Activated naive CD4-positive, alpha-beta T cell treated with anti-CD3 and anti-CD28 coated beads for 36 hours (primary cell): ENCODE data around the gene TFB1M. TPM values are rescaled to one million over a fixed set of nuclear protein-coding genes. Genes with fewer than 3 reads are reported as not detected.
"Not testable (repeated sequence)": the region's sequence is repeated elsewhere in the genome, so short reads cannot be mapped to it uniquely, and the experiment has no call there.

Experiments used
- CTCF ChIA-PET: fragments of 350-600 bp; sonication (Branson Sonifier 250); formaldehyde crosslinking; loops from one replicate; lab custom pipeline; 2021; ENCODE audit warnings: antibody characterized with exemption; lab: Charles Lee
- DNase-seq: peaks from one replicate; pipeline ENCODE4 v3.0.0-alpha.2; 2020
- H3K27ac Mint-ChIP-seq: one replicate; pipeline ENCODE4 v1.8.0; 2021; ENCODE audit warnings: mild to moderate bottlenecking, mixed read lengths
- H3K27me3 Mint-ChIP-seq: one replicate; pipeline ENCODE4 v1.8.0; 2021; ENCODE audit warnings: low read depth, mixed read lengths
- H3K36me3 Mint-ChIP-seq: one replicate; pipeline ENCODE4 v1.8.0; 2021; ENCODE audit warnings: low read depth, mixed read lengths
- H3K4me1 Mint-ChIP-seq: one replicate; pipeline ENCODE4 v1.8.0; 2021; ENCODE audit warnings: low read depth, mixed read lengths
- H3K4me3 Mint-ChIP-seq: one replicate; pipeline ENCODE4 v1.8.0; 2021; ENCODE audit warnings: mild to moderate bottlenecking, moderate library complexity, mixed read lengths
- H3K9me3 Mint-ChIP-seq: one replicate; pipeline ENCODE4 v1.8.0; 2021; ENCODE audit warnings: mixed read lengths
- intact Hi-C: fragments of 100-400 bp; cut with micrococcal nuclease; formaldehyde crosslinking; loops from one replicate; pipeline ENCODE4 v1.15.1; 2023
- total RNA-seq, 2 experiments: library from RNA; stranded (reverse); gene quantifications; one replicate each; pipeline ENCODE4 v1.2.3, GENCODE V29; 2021

TFB1M gene
- total RNA-seq, 2 experiments from 2014 or later: 38.7 to 45.3 TPM

GRCh38 chr6:155315516-155315871, 1.2 kb upstream of the TFB1M start:
- intact Hi-C loops: loop anchor here (2.0 to 10.0 kb wide), 5 partner anchors 447 to 1705 kb away; no protein-coding TSS in a partner anchor
- Mint-ChIP-seq H3K36me3 (peaks cover 16% of the 10 kb centered on the region), H3K4me3 (peak overlapping the region; percentile 97)

GRCh38 chr6:155314773-155315515, 660 bp upstream of the TFB1M start:
- intact Hi-C loops: loop anchor here (1.0 to 10.0 kb wide), 16 partner anchors 91 to 1706 kb away; no protein-coding TSS in a partner anchor
- no peaks in the 10 kb centered on the region for H3K9me3 Mint-ChIP-seq
- peak overlapping the region; percentile 93 for H3K27ac Mint-ChIP-seq
- H3K36me3 Mint-ChIP-seq: peaks cover 19% of the 10 kb centered on the region
- no peaks in the 10 kb centered on the region for H3K27me3 Mint-ChIP-seq
- peak; percentile 75 for DNase-seq
- CTCF ChIA-PET: interaction anchor here (0.5 to 3.5 kb wide), 13 partner anchors 11 to 639 kb away, joined by 4 to 47 read pairs (median 5); no protein-coding TSS in a partner anchor
- H3K4me3 Mint-ChIP-seq: peak overlapping the region; percentile 97
- peaks cover 31% of the 10 kb centered on the region for H3K4me1 Mint-ChIP-seq

More at GRCh38 chr6:155315516-155315871, 1.2 kb upstream of the TFB1M start:
- no peak for DNase-seq
- no peaks in the 10 kb centered on the region for H3K27me3 Mint-ChIP-seq
- CTCF ChIA-PET: interaction anchor here (0.6 to 3.5 kb wide), 15 partner anchors 11 to 640 kb away, joined by 3 to 47 read pairs (median 5); no protein-coding TSS in a partner anchor
- H3K9me3 Mint-ChIP-seq: no peaks in the 10 kb centered on the region
- peak overlapping the region; percentile 93 for H3K27ac Mint-ChIP-seq
- peaks cover 28% of the 10 kb centered on the region for H3K4me1 Mint-ChIP-seq

DNA sequence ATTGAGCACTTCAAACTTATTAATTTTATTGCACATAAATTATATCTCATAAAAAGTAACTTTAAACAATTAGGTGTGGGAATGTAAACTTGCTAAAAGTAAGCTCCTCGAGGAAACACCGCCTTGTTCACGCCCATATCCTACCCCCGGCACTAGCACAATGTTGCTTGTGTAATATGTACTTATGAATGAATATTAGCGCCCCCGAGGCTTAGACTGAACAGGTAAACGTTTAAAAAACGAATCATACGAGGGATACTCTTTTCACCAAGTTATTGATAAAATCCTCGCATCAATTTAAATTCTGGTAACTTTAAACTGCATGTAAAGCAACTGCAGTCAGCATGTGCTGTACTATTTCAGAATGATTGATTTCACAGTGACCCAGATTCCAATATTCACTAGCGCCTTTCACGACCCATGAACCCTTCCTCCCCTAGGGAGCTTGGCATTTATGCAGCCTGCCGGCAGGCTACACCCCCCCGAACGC, 637 bp downstream of the TFB1M start:
- H3K27me3 Mint-ChIP-seq: no peaks in the 10 kb centered on the region
- CTCF ChIA-PET: interaction anchor here (0.6 to 0.8 kb wide), 3 partner anchors 21 to 1060 kb away, joined by 3 to 4 read pairs (median 4); no protein-coding TSS in a partner anchor
- peak overlapping the region; percentile 93 for H3K27ac Mint-ChIP-seq
- H3K4me3 Mint-ChIP-seq: peak overlapping the region; percentile 97
- H3K36me3 Mint-ChIP-seq: peaks cover 23% of the 10 kb centered on the region
- peaks cover 32% of the 10 kb centered on the region for H3K4me1 Mint-ChIP-seq
- intact Hi-C loops: loop anchor here (1.0 to 10.0 kb wide), 16 partner anchors 89 to 1707 kb away; no protein-coding TSS in a partner anchor
- peak; percentile 19 for DNase-seq
- no peaks in the 10 kb centered on the region for H3K9me3 Mint-ChIP-seq

- not testable (repeated sequence) for H3K9me3 Mint-ChIP-seq, DNase-seq, H3K27me3 Mint-ChIP-seq
- Mint-ChIP-seq H3K36me3 (peaks cover 28% of the 10 kb centered on the region), H3K27ac (peak overlapping the region; percentile 93), H3K4me1 (peaks cover 36% of the 10 kb centered on the region), H3K4me3 (peak overlapping the region; percentile 97)
- intact Hi-C loops: loop anchor here (5.0 to 10.0 kb wide), 3 partner anchors 706 to 1472 kb away; no protein-coding TSS in a partner anchor
- CTCF ChIA-PET: interaction anchor here (0.7 to 0.8 kb wide), 2 partner anchors 8 to 385 kb away, joined by 3 to 4 read pairs; no protein-coding TSS in a partner anchor
These were observed 1.3 kb downstream of the TFB1M start for GRCh38 chr6:155312950-155313349.

GRCh38 chr6:155311583-155311982, 2.7 kb downstream of the TFB1M start:
- Mint-ChIP-seq H3K27ac (no peak overlapping the region), H3K9me3 (no peaks in the 10 kb centered on the region), H3K36me3 (peaks cover 36% of the 10 kb centered on the region), H3K4me3 (no peak overlapping the region), H3K4me1 (peaks cover 38% of the 10 kb centered on the region), H3K27me3 (no peaks in the 10 kb centered on the region)
- CTCF ChIA-PET: interaction anchor here (1.1 kb wide), 1 partner anchor 134 kb away, joined by 3 read pairs; no protein-coding TSS in a partner anchor
- intact Hi-C loops: loop anchor here (5.0 to 10.0 kb wide), 3 partner anchors 704 to 1473 kb away; no protein-coding TSS in a partner anchor
- no peak for DNase-seq

DNA sequence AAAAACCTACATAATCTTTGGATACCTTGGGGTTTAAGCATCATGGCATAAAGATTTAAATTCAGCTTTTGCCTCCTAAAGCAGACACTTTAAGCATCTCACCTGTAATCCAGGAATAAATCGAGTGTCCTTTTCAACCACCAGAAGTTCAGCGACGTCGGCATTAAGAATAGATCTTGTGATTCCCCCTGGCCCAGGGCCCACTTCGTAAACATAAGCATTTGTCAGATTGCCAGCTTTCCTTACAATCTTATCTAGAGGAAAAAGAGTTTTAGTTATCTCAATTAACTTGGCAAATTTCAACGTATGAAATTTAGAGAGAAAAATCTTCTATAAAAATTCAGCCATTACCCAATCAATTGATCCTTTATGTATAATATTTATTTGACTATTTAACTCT, 3.2 kb downstream of the TFB1M start:
- Mint-ChIP-seq H3K4me3 (no peak overlapping the region), H3K36me3 (peaks cover 40% of the 10 kb centered on the region), H3K9me3 (no peaks in the 10 kb centered on the region), H3K27ac (no peak overlapping the region), H3K4me1 (peaks cover 38% of the 10 kb centered on the region), H3K27me3 (no peaks in the 10 kb centered on the region)
- no peak for DNase-seq
- CTCF ChIA-PET: interaction anchor here (1.1 kb wide), 1 partner anchor 133 kb away, joined by 3 read pairs; no protein-coding TSS in a partner anchor
- intact Hi-C loops: loop anchor here (5.0 to 10.0 kb wide), 3 partner anchors 704 to 1474 kb away; no protein-coding TSS in a partner anchor

DNA sequence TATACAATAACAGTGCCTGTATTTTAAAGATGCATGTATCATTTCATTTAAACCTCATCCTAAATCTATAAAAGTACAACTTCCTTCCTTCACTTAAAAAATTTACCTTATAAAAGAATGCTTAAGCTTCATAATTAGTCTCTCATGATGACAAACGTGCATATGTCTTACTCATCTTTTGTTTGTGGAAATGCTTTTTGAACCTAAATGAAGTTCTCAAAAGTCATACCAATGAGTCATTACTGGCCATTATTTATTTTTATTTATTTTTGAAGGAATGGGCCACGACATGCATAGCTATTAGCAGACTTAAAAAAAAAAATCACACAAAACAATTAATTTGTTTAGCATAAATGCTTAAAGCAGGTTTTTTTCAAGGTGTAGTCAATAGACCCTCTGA, 3.7 kb downstream of the TFB1M start:
- intact Hi-C loops: loop anchor here (5.0 to 10.0 kb wide), 3 partner anchors 703 to 1474 kb away; no protein-coding TSS in a partner anchor
- Mint-ChIP-seq H3K36me3 (peaks cover 40% of the 10 kb centered on the region), H3K4me1 (peaks cover 38% of the 10 kb centered on the region), H3K9me3 (no peaks in the 10 kb centered on the region), H3K27ac (peak overlapping the region; percentile 13), H3K27me3 (no peaks in the 10 kb centered on the region), H3K4me3 (no peak overlapping the region)
- no peak for DNase-seq
- CTCF ChIA-PET: interaction anchor here (0.6 to 1.1 kb wide), 3 partner anchors 9 to 694 kb away, joined by 3 read pairs; no protein-coding TSS in a partner anchor

GRCh38 chr6:155309150-155309549, 5.1 kb downstream of the TFB1M start:
- Mint-ChIP-seq H3K36me3 (peaks cover 47% of the 10 kb centered on the region), H3K4me3 (no peak overlapping the region), H3K4me1 (peaks cover 38% of the 10 kb centered on the region), H3K27ac (no peak overlapping the region), H3K27me3 (no peaks in the 10 kb centered on the region), H3K9me3 (no peaks in the 10 kb centered on the region)
- no peak for DNase-seq
- intact Hi-C loops: no loop called here
- CTCF ChIA-PET: no interaction called here

- H3K27me3 Mint-ChIP-seq: no peaks in the 10 kb centered on the region
- CTCF ChIA-PET: interaction anchor here (0.7 to 1.0 kb wide), 3 partner anchors 9 to 128 kb away, joined by 3 read pairs; no protein-coding TSS in a partner anchor
- H3K4me3 Mint-ChIP-seq: no peak overlapping the region
- H3K4me1 Mint-ChIP-seq: peaks cover 29% of the 10 kb centered on the region
- no peak for DNase-seq
- H3K27ac Mint-ChIP-seq: no peak overlapping the region
- H3K9me3 Mint-ChIP-seq: no peaks in the 10 kb centered on the region
- peaks cover 47% of the 10 kb centered on the region for H3K36me3 Mint-ChIP-seq
- intact Hi-C loops: no loop called here
These were observed 7.3 kb downstream of the TFB1M start for GRCh38 chr6:155306958-155307357.

DNA sequence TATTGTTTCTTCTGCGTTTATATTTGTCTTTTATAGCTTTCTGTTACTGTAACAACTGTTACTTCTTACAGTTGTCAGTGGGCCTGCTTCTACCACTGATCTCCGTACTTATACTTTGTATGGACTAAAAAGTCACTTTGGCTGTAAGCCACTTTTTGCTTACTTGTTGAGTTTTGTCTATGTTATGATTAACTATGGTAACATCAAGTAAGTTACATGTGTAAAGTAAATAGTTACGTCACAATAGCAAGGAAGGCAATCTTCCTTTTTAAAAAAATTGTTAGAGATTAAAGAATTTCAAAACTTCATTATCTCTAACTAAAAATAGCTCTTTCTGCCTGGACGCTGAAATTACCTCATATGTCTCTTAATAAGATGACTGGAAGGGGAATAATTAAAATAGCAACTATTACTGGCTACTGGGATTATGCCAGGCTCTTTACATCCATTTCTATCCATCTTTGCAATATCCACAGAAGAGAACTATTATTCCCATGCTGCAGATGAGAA, 10.9 kb downstream of the TFB1M start:
- H3K27me3 Mint-ChIP-seq: no peaks in the 10 kb centered on the region
- no peaks in the 10 kb centered on the region for H3K9me3 Mint-ChIP-seq
- CTCF ChIA-PET: interaction anchor here (0.5 kb wide), 1 partner anchor 938 kb away, joined by 3 read pairs; no protein-coding TSS in a partner anchor
- no peak overlapping the region for H3K4me3 Mint-ChIP-seq
- H3K4me1 Mint-ChIP-seq: peaks cover 12% of the 10 kb centered on the region
- peaks cover 34% of the 10 kb centered on the region for H3K36me3 Mint-ChIP-seq
- intact Hi-C loops: no loop called here
- no peak overlapping the region for H3K27ac Mint-ChIP-seq
- DNase-seq: no peak

GRCh38 chr6:155301867-155302266, 12.4 kb downstream of the TFB1M start:
- CTCF ChIA-PET: interaction anchor here (1.0 to 1.6 kb wide), 2 partner anchors 8 to 125 kb away, joined by 3 to 7 read pairs; no protein-coding TSS in a partner anchor
- Mint-ChIP-seq H3K27me3 (no peaks in the 10 kb centered on the region), H3K27ac (no peak overlapping the region), H3K9me3 (no peaks in the 10 kb centered on the region), H3K36me3 (peaks cover 32% of the 10 kb centered on the region), H3K4me1 (peaks cover 6% of the 10 kb centered on the region), H3K4me3 (no peak overlapping the region)
- no peak for DNase-seq
- intact Hi-C loops: no loop called here

- Mint-ChIP-seq H3K9me3 (no peaks in the 10 kb centered on the region), H3K27ac (no peak overlapping the region), H3K27me3 (no peaks in the 10 kb centered on the region), H3K4me1 (peaks cover 2% of the 10 kb centered on the region), H3K36me3 (peaks cover 22% of the 10 kb centered on the region), H3K4me3 (no peak overlapping the region)
- no peak for DNase-seq
- CTCF ChIA-PET: no interaction called here
- intact Hi-C loops: no loop called here
These were observed 16.6 kb downstream of the TFB1M start for GRCh38 chr6:155297669-155298068.
